NCI-H446 (cell line): ENCODE results near the gene PSMD4.
"Not testable (repeated sequence)": the region's sequence is repeated elsewhere in the genome, so short reads cannot be mapped to it uniquely, and the experiment has no call there.

Source experiments
- DNase-seq, 2 experiments: peaks; one replicate each; lab custom pipeline; 2025; lab: John Stamatoyannopoulos, UW

PSMD4 gene

DNA sequence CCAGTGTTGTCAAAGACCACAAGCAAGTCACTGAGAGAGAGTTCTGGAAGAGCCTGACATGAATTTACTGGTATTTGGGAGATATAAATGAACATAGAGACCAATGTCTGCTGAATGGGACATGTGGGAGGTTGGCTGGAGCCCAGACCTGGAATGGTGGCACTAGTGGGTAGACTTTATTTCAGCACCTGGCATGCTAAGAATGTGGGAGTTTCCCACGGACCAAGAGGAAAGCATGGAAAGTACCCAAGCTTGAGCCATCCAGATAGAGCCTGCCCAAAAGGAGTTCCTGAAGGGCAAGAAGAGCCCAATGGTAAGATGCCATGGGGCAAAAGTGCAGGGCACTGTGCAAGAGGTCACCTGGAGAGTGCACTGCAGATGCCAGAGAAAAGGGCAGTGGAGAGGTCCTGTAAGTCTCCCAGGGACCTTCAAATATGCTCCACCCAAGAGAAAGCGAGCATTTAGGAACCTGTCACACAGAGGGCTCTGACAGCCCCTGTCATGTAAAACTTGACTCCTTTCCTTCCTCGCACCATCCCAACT is 19.5 kb downstream of the PSMD4 start:
- DNase-seq, result no peak

DNA sequence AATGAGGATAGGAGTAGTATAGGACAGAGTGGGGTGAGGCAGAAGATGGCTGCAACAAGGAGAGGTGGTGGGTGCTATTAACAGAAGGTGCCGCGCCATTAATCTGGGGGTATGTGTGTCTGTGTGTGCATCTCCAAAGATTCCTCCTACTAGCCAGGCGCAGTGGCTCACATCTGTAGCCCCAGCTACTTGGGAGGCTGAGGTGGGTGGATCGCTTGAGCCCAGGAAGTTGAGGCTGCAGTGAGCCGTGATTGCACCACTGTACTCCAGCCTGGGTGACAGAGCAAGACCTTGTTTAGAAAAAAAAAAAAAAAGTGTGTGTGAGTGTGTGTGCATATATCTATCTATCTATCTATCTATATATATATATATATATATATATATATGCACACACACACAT is 20.8 kb downstream of the PSMD4 start:
- DNase-seq, result not testable (repeated sequence)

DNA sequence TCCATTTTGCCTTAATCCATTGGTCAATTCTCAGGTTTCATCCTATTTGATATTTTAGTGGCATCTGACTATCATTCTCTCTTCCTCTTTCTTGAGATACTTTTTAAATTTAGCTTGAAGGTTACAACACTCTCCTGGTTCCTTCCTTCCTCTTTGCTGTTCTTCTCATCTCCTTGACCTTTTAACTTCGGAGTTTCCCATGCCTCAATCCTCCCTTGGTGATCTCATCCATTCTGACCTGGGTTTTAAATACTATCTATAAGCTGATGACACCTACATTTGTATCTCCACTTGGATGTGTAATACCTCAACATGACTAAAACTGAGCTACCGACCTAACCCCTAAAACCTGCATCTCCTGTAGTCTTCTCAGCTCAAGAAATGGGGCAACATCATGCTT is 22.7 kb downstream of the PSMD4 start:
- DNase-seq, result no peak

DNA sequence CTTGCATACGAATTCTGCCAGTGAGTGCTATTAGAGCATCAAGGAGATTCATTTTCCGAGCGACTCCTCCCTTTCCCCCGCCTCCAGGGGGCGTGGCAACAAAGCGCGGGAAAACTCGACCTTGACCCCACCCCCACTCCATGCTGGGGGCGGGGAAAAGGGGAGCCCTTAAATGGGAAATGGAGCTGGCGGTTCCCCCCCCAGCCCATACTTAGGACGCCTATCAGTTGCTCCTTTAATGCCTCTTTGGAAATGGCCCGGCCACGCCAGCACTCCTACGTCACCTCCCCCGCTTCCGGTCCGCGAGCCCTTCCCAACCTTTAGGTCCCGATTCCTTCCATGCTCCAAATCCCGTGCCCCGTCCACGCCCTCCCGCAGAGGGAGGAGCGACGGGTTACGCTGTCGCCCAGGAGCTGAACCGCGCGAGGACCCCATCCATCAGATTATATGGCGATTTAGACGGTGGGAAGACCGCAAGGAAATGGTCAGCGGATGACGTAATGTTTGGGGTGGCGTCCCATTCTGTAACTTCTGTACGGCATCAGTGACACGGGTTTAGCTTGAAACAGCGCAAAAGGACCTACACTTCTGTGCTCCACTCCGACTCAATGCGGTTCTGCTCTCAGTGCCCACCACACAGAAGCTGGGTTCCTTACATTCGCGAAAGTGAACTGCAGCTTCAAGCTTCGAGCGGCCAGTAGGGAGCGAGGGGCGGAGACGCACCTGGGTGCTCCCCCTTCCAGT is 26.9 kb downstream of the PSMD4 start:
- DNase-seq, result peak; percentile 98

DNA sequence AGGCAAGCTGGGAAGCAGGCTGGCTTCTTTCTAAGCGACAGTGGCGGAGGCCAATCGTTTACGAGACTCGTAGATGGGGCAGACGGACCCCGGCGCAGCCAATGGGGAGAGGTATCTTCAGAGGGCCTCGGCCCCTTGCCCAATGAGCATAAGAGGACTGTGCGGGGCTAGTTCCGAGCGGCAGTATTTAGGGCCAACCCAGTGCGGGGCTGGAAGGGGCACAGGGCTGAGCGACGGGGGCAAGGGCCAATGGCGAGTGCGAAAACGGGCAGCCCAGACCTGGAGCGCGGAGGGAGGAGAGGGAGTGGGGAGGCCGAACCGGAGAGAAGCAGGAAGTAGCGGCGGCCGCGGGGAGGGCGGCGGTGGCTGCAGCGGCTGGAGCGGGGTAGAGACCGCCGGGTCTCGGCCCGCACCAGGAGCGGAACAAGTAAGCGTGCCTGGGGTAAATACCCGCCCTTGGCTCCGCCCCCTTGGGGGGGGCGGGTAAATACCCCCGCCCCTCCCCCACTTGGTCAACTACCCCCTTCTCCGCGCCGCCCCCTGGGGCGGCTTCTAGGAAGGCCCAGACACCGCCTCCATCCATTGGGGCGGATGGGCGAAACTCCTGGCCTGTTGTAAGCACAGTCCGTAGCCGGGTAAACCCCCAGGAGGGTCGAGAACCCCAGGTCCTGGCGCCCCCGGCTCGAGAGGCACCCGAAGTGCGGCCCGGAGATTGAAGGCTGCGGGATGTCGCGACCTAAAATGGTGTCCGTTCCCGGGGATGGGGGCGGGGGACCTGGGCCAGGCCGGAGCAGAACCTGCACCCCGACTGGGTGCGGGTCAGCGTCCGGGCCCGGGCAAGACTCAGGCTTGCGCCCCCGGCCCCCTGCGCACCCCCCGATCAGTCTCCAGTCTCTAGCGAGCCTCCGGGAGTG is 27.7 kb downstream of the PSMD4 start, which contains the start of gene ZNF687:
Gene ZNF687 (plus strand): TSS at position 331 of the 914 bp plus-strand sequence. CDS start 3,993 bp downstream, outside the sequence.
- peak; percentile 99 to 100 for DNase-seq

DNA sequence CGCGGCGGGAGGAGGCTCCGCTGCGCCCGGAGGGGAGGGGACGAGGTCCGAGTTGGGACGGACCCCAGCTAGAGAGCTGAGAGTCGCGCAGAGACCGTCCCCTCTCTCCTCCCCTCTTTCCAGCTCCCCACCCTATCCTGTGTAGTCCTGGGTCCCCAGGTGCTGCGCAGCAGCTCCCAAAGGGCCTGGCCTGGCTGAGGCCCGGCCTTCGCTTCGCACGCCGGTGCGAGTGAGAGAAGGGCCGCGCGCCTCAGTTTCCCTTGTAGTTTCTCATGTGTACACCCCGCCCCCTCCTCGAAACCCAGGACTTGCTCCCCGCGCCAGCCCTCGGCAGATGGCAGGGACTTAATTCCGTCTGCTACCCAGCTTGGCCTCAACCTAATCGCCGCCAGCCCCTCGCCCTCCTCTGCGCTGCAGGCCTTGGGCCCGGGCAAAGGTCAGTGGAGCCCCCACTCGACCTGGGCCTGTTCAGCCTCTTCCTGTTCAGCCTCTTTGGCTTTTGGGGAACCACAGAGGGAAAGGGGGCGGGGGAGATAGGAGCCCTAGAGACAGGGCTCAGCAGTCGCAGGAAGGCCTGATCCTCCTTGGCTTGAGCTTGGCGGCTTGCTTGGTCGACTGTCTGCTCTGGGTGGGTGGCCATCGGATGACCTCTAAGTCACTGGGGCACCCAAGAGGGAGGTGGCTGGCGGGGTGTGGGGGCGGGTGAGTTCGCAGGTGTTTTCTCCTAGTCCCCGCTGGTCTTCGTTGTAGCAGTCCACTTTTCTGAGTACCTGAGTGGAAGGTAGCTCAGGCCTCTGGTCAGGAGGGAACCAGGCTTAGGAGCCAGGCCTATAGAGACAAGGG is 28.6 kb downstream of the PSMD4 start:
- peak in 1 of 2 experiments; percentile 33 for DNase-seq

DNA sequence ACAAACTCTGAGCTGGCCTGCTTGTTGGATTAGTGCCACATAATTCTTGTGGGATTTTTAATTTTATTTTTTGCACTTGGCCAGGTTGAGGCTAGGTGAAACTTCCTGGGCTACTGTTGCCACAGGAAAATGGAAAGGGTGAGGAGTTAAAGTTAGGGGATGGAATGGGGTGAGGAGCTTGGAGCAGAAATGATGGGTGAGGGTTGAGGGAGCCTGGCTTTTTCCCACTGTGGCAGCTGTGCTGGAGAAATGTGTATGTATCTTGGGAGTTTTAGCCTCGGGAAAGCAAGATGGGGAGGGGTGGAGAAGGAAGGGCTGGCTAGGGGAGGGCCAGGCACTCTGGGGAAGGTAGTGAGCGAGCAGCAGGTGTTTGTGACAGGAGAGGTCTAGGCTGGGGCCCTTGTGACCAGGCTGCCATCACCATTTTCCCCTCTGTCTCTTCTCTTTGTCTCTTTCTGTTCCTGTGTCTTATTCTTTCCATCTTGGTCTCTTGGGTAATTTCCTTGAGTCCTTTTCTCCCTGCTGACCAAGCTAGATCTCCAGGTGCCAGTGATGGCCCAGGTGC is 29.6 kb downstream of the PSMD4 start:
- no peak for DNase-seq

DNA sequence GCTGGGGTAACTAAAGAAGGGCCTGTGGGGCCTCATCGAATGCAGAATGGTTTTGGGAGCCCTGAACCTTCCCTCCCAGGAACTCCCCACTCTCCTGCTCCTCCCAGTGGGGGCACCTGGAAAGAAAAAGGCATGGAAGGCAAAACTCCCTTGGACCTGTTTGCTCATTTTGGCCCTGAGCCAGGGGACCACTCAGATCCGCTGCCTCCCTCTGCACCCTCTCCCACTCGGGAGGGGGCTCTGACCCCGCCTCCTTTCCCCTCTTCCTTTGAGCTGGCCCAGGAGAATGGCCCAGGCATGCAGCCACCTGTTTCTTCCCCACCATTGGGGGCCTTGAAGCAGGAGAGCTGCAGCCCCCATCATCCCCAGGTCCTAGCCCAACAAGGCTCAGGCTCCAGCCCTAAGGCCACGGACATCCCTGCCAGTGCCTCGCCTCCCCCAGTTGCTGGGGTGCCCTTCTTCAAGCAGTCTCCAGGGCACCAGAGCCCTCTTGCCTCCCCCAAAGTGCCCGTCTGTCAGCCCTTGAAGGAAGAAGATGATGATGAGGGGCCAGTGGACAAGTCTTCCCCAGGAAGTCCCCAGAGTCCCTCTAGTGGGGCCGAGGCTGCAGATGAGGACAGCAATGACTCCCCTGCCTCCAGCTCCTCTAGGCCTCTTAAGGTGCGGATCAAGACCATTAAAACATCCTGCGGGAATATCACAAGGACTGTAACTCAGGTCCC is 32.2 kb downstream of the PSMD4 start:
- no peak for DNase-seq

DNA sequence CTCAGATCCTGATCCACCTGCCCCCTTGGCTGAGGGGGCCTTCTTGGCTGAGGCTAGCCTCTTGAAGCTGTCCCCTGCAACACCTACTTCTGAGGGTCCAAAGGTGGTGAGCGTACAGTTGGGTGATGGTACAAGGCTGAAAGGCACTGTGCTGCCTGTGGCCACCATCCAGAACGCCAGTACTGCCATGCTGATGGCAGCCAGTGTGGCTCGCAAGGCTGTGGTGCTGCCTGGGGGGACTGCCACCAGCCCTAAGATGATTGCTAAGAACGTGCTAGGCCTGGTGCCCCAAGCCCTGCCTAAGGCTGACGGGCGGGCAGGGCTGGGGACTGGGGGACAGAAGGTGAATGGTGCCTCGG is 32.8 kb downstream of the PSMD4 start:
- no peak for DNase-seq

DNA sequence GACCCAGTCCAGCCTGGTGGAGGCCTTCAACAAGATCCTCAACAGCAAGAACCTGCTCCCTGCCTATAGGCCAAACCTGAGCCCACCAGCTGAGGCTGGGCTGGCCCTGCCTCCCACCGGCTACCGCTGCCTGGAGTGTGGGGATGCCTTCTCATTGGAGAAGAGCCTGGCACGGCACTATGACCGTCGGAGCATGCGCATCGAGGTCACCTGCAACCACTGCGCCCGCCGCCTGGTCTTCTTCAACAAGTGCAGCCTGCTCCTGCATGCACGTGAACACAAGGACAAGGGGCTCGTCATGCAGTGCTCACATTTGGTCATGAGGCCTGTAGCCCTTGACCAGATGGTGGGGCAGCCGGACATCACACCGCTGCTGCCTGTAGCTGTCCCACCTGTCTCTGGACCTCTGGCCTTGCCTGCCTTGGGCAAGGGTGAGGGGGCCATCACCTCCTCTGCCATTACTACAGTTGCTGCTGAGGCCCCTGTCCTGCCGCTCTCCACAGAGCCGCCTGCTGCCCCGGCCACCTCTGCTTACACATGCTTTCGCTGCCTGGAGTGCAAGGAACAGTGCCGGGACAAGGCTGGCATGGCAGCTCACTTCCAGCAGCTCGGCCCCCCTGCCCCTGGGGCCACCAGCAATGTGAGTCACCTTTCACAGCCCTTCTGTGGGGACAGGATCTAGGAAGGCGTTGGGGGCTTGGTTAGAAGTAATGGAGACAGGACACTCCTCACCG is 33.4 kb downstream of the PSMD4 start:
- DNase-seq, result no peak

DNA sequence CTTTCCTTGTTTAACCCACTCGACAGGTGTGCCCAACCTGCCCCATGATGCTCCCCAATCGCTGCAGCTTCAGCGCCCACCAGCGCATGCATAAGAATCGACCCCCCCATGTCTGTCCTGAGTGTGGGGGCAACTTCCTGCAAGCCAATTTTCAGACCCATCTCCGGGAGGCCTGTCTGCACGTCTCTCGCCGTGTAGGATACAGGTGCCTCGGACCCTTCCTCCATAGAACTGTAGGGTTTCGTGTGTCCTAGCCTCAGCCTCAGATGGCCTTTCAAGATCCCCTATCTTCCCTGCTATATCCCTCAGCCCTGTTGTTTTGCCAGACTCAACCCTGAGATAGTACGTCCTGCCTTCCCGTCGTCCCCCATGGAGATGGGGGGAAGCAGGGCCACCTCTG is 34.0 kb downstream of the PSMD4 start:
- no peak for DNase-seq

DNA sequence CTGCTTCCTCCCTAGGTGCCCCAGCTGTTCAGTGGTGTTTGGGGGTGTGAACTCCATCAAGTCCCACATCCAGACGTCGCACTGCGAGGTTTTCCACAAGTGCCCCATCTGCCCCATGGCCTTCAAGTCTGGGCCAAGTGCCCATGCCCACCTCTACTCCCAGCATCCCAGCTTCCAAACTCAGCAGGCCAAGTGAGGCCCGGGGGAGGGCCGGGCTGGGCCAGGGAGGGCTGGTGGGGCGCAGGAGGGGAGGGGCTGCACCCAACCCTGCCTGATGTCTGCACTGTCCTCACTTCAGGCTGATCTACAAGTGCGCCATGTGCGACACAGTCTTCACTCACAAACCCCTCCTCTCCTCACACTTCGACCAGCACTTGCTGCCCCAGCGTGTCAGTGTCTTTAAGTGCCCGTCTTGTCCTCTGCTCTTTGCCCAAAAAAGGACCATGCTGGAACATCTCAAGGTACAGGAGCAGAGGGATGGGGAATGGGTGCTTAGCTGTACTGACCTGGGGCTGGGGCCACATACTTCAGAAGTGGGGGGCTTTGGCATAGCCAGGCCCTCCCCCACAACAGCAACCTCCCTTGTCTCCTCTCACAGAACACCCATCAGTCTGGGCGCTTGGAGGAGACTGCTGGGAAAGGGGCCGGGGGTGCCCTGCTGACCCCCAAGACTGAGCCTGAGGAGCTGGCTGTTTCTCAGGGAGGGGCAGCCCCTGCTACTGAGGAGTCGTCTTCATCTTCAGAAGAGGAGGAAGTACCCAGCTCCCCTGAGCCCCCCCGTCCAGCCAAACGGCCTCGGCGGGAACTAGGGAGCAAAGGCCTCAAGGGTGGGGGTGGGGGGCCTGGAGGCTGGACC is 34.8 kb downstream of the PSMD4 start:
- no peak for DNase-seq

DNA sequence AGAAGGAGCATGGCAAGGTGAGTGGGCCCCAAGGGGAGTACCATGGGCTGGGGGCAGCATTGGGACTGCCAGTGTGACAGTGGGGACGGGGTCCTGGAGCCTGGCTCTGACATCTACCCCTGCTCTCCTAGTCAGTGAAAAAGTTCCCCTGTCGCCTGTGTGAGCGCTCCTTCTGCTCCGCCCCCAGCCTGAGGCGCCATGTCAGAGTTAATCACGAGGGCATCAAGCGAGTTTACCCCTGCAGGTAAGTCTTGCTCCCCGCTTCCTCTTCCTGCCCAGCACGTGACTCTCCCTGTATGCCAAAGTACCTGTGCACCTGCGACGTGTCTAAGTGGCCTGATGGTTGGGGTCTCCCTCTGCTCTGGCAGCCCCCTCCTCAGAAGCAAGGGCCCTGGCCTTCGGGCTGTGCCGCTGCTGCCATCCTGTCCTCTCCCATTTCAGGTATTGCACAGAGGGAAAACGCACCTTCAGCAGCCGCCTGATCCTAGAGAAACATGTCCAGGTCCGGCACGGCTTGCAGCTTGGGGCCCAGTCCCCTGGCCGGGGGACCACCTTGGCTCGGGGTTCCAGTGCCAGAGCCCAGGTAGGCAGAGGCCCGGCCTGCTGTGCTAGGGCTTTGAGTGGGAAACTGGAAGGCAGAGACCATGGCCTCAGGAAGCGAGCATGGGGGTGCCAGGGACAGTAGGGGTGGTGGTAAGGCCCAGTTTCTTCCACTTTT is 35.6 kb downstream of the PSMD4 start:
- DNase-seq, result no peak

DNA sequence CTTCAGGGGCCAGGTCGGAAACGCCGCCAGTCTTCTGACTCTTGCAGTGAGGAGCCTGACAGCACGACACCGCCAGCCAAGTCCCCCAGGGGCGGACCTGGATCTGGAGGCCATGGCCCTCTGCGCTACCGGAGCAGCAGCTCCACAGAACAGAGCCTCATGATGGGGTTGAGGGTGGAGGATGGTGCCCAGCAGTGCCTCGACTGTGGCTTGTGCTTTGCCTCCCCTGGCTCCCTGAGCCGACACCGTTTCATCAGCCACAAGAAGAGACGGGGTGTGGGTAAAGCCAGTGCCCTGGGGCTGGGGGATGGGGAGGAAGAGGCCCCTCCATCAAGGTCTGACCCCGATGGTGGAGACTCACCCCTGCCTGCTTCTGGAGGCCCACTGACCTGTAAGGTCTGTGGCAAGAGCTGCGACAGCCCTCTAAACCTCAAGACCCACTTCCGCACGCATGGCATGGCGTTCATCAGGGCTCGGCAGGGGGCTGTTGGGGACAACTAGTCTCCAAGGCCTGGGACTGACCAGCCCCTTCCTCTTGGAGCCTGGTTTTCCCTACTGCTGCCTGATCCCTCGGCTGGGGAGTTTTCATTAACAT is 36.3 kb downstream of the PSMD4 start:
- DNase-seq, result no peak

DNA sequence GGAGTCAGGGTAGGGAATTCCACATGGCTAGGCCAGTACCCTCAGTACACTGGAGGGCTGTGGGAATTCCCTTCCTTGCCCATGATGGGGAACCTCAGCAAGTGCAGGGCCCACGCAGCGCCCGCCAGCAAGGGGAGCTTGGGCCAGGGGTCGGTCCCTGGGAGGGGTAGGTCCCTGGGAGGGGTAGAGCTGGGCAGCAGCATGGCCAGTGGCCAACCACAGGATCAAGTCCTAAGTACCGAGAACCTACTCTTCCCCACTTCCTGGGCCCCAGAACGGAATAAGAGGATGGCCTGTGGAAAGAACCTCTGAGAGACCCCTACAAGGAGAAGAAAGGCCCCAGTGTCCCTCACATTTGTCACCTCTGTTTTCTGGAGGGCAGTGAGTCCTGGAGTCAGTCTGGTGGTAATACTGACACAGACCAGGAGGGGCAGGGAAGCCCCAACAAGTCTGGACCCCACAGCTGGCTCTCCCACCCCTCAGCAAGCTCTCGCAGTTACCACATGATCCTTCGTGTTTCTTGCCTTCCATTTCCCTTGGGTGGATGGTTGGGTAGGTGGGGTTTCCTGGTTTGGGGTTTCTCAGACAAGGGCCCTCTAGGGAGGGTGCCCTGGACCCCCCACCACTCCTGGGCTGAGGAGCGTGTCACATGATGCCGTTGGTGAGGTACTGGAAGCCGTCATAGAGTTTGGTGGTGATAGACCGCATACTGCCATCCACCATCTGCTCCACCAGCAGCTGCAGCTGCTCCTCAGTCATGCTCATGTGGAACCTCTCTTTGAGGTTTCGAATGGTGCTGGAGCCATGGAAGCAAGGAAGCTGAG is 37.9 kb downstream of the PSMD4 start:
- DNase-seq, result no peak

DNA sequence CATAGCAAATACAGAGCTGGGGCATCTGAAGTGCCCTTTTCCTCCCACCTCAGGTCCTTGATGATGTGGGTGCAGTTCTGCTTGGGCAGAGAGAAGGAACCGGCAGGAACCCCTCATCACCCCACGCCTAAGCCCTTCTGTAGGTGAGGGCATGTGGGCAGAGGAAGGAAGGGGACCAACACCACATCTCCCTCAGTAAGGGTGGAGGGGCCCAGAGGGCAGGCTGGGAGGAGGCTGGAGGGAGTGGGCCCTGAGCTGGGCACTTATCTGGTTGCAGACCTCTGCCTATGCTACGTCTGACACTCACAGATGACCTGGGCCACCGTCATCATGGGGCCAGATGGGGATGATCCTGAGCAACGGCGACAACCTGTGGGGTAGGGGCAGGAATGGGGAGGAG is 38.6 kb downstream of the PSMD4 start:
- DNase-seq, result no peak

DNA sequence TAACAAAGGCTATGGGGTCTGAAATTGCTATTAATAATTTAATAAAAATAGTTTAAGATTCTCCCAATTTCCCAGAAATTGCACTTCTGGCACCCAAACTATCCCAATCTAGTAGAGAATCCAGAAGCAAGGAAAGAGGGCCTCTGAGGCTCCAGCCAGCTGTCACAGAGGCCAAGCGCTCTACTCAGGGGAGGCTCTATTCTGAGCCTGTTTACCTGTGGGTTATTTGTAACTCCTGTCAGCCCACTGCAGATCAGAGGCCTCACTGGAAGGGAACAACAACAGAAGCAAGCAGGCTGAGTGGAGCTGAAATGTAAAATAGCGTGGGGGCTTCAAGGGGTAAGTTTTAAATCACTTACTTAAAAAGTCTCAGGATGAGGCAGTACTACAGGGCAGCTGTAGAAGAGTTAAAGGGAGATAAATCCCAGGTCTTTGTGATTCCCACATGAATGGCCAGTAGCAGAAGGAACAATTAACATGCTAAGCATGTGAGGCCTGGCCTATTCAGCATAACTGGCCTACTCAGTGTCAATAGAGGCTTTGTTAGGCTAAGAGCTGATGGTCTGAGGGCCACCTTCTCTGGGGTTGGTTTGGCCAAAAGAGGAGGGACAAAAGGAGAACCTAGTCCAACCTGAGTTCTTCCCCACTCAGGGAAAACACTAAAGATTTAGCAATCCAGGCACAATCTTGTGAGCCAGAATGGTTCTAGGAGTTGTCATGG is 40.4 kb downstream of the PSMD4 start:
- DNase-seq, result no peak
